Germinal center (tissue), 1 donor: Measurements from ENCODE around the gene TSACC.

Source experiments
- DNase-seq: peaks from one replicate; pipeline ENCODE4 v3.0.0; 2012; ENCODE audit warnings: mixed read lengths, low spot score

The TSACC gene

DNA sequence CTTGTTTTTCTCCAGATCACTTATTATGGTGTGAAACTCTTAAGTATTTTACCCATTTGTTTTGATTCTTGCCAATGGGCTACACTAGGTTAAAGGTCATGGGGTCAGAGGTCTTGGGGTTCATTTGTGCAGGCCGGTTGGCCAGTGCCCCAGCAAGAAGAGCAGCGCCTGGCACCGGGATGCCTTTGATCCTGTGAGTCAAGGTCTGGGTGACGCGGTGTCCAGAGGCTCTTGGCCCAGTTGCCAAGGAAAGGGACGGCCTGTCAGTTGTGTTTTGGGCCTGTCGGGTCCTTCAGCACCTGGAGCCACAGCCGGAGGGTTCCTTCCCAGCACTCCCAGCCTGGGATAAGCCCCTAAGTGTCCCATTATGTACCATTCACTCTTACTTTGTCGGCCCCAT lies 55.8 kb downstream of the TSACC start:
- no peak for DNase-seq

DNA sequence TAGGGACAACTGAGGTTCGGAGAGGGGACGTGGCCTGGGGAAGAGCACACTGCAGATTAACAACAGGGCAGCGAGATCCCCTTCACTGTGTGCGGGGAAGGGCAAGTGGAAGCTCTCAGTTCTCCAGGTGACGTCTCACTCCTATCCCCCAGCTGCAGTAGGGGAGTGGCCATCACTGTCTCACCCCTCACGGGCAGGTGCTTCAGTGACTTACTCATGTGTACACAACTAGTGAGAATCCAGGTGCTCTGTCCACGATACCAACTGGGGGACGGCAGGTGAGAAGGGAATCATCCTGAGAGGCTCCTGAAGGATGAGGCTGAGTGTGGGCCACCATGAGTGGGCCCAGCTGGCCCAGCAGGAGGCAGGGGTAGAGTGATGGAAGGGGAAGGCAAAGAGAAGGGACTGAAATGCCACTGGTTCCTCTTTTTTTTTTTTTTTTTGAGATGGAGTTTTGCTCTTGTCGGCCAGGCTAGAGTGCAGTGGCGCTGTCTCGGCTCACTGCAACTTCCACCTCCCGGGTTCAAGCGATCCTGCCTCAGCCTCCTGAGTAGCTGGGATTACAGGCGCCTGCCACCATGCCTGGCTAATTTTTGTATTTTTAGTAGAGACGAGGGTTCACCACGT lies 56.6 kb downstream of the TSACC start:
- DNase-seq, result no peak
